ENCODE measurements around the gene PUSL1.
"Not testable (repeated sequence)": the region's sequence is repeated elsewhere in the genome, so short reads cannot be mapped to it uniquely, and the experiment has no call there.

The PUSL1 gene

GRCh38 chr1:1315435-1315954 lies 7.1 kb downstream of the PUSL1 start:
- Histone ChIP-seq H2AFZ (ENCODE audit: insufficient read depth, low read length, poor library complexity) (no peak overlapping the region), H3K27me3 (ENCODE audit: insufficient read depth, low read length) (no peaks in the 10 kb centered on the region), H3K9me3 (ENCODE audit: insufficient read depth, low read depth, low read length) (no peaks in the 10 kb centered on the region), H3K79me2 (ENCODE audit: control insufficient read depth, insufficient read depth, low read length, poor library complexity) (no peaks in the 10 kb centered on the region), H3K9ac (ENCODE audit: low read length) (no peak overlapping the region), H2BK5ac (ENCODE audit: low read depth, low read length, poor library complexity) (no peak overlapping the region), H3K4me3 (ENCODE audit: low read depth, low read length) (no peak overlapping the region), H4K91ac (ENCODE audit: low read depth, low read length) (no peak overlapping the region), H3K4me1 (ENCODE audit: control insufficient read depth in 1 of 2, insufficient read depth in 2 of 2, low read length in 2 of 2) (peaks cover 0 to 4% of the 10 kb centered on the region in 2 experiments), H3K4me2 (ENCODE audit: low read length) (no peak overlapping the region), H4K12ac (ENCODE audit: low read depth, low read length) (no peak overlapping the region), H3K4ac (ENCODE audit: low read depth, low read length) (no peak overlapping the region), H2AK5ac (ENCODE audit: low read length) (no peak overlapping the region), H3K36me3 (ENCODE audit: control insufficient read depth in 1 of 2, insufficient read depth in 2 of 2, low read length in 2 of 2) (peaks cover 71 to 73% of the 10 kb centered on the region in 2 experiments), H3K79me1 (ENCODE audit: low read length) (no peaks in the 10 kb centered on the region), H3K14ac (ENCODE audit: low read length) (no peak overlapping the region), H2BK12ac (ENCODE audit: low read length) (no peak overlapping the region), H4K8ac (ENCODE audit: low read depth, low read length) (no peak overlapping the region), H3K27ac (ENCODE audit: low read depth, low read length) (no peak overlapping the region), H3K23ac (ENCODE audit: low read length) (no peak overlapping the region), H2BK120ac (ENCODE audit: insufficient read depth, low read length, poor library complexity) (no peak overlapping the region), H3K18ac (ENCODE audit: low read length) (no peak overlapping the region)
- no CpG with 5 or more reads among the region's 26 CpGs for WGBS (ENCODE audit: extremely low coverage, insufficient coverage, insufficient read length)
- DNase-seq: no peak

- not testable (repeated sequence) for H3K4me2 ChIP-seq (ENCODE audit: low read length); H3K27me3 ChIP-seq (ENCODE audit: insufficient read depth, low read length); H2AK5ac ChIP-seq (ENCODE audit: low read length); H3K14ac ChIP-seq (ENCODE audit: low read length); H3K4me1 ChIP-seq (ENCODE audit: control insufficient read depth in 1 of 2, insufficient read depth in 2 of 2, low read length in 2 of 2); H3K4me3 ChIP-seq (ENCODE audit: low read depth, low read length); H4K8ac ChIP-seq (ENCODE audit: low read depth, low read length); H3K18ac ChIP-seq (ENCODE audit: low read length); H3K9me3 ChIP-seq (ENCODE audit: insufficient read depth, low read depth, low read length); H2AFZ ChIP-seq (ENCODE audit: insufficient read depth, low read length, poor library complexity); H2BK12ac ChIP-seq (ENCODE audit: low read length); H3K9ac ChIP-seq (ENCODE audit: low read length); H3K79me1 ChIP-seq (ENCODE audit: low read length); H4K12ac ChIP-seq (ENCODE audit: low read depth, low read length); H2BK120ac ChIP-seq (ENCODE audit: insufficient read depth, low read length, poor library complexity); H3K4ac ChIP-seq (ENCODE audit: low read depth, low read length); H3K79me2 ChIP-seq (ENCODE audit: control insufficient read depth, insufficient read depth, low read length, poor library complexity); H2BK5ac ChIP-seq (ENCODE audit: low read depth, low read length, poor library complexity); DNase-seq; H3K27ac ChIP-seq (ENCODE audit: low read depth, low read length); H4K91ac ChIP-seq (ENCODE audit: low read depth, low read length); H3K23ac ChIP-seq (ENCODE audit: low read length)
- no CpG with 5 or more reads among the region's 8 CpGs for WGBS (ENCODE audit: extremely low coverage, insufficient coverage, insufficient read length)
- peaks cover 71 to 72% of the 10 kb centered on the region in 2 experiments for H3K36me3 ChIP-seq (ENCODE audit: control insufficient read depth in 1 of 2, insufficient read depth in 2 of 2, low read length in 2 of 2)
Measured at GRCh38 chr1:1316199-1316598, 7.8 kb downstream of the PUSL1 start.

- Histone ChIP-seq H3K9ac (ENCODE audit: low read length) (no peak overlapping the region), H4K12ac (ENCODE audit: low read depth, low read length) (no peak overlapping the region), H3K4ac (ENCODE audit: low read depth, low read length) (no peak overlapping the region), H3K27ac (ENCODE audit: low read depth, low read length) (no peak overlapping the region), H3K23ac (ENCODE audit: low read length) (no peak overlapping the region), H3K79me2 (ENCODE audit: control insufficient read depth, insufficient read depth, low read length, poor library complexity) (peaks cover 4% of the 10 kb centered on the region), H2AK5ac (ENCODE audit: low read length) (no peak overlapping the region), H2BK5ac (ENCODE audit: low read depth, low read length, poor library complexity) (no peak overlapping the region), H4K8ac (ENCODE audit: low read depth, low read length) (no peak overlapping the region), H3K27me3 (ENCODE audit: insufficient read depth, low read length) (no peaks in the 10 kb centered on the region), H2BK12ac (ENCODE audit: low read length) (no peak overlapping the region), H4K91ac (ENCODE audit: low read depth, low read length) (no peak overlapping the region), H2BK120ac (ENCODE audit: insufficient read depth, low read length, poor library complexity) (no peak overlapping the region), H3K4me3 (ENCODE audit: low read depth, low read length) (no peak overlapping the region), H3K36me3 (ENCODE audit: control insufficient read depth in 1 of 2, insufficient read depth in 2 of 2, low read length in 2 of 2) (peaks cover 62 to 64% of the 10 kb centered on the region in 2 experiments), H2AFZ (ENCODE audit: insufficient read depth, low read length, poor library complexity) (no peak overlapping the region), H3K4me2 (ENCODE audit: low read length) (no peak overlapping the region), H3K79me1 (ENCODE audit: low read length) (no peaks in the 10 kb centered on the region), H3K4me1 (ENCODE audit: control insufficient read depth in 1 of 2, insufficient read depth in 2 of 2, low read length in 2 of 2) (peaks cover 0 to 4% of the 10 kb centered on the region in 2 experiments), H3K14ac (ENCODE audit: low read length) (no peak overlapping the region), H3K18ac (ENCODE audit: low read length) (no peak overlapping the region), H3K9me3 (ENCODE audit: insufficient read depth, low read depth, low read length) (no peaks in the 10 kb centered on the region)
- DNase-seq: no peak
- WGBS (ENCODE audit: extremely low coverage, insufficient coverage, insufficient read length): no CpG with 5 or more reads among the region's 6 CpGs
Measured at GRCh38 chr1:1317420-1317819, 9.0 kb downstream of the PUSL1 start.

GRCh38 chr1:1318131-1318652 lies 9.8 kb downstream of the PUSL1 start:
- Histone ChIP-seq H3K9ac (ENCODE audit: low read length) (no peak overlapping the region), H3K27me3 (ENCODE audit: insufficient read depth, low read length) (no peaks in the 10 kb centered on the region), H3K18ac (ENCODE audit: low read length) (no peak overlapping the region), H4K8ac (ENCODE audit: low read depth, low read length) (no peak overlapping the region), H3K23ac (ENCODE audit: low read length) (no peak overlapping the region), H3K4me2 (ENCODE audit: low read length) (no peak overlapping the region), H3K27ac (ENCODE audit: low read depth, low read length) (no peak overlapping the region), H3K79me2 (ENCODE audit: control insufficient read depth, insufficient read depth, low read length, poor library complexity) (peaks cover 10% of the 10 kb centered on the region), H3K79me1 (ENCODE audit: low read length) (no peaks in the 10 kb centered on the region), H3K4me3 (ENCODE audit: low read depth, low read length) (no peak overlapping the region), H3K36me3 (ENCODE audit: control insufficient read depth in 1 of 2, insufficient read depth in 2 of 2, low read length in 2 of 2) (peaks cover 58 to 59% of the 10 kb centered on the region in 2 experiments), H3K14ac (ENCODE audit: low read length) (no peak overlapping the region), H4K91ac (ENCODE audit: low read depth, low read length) (no peak overlapping the region), H2AFZ (ENCODE audit: insufficient read depth, low read length, poor library complexity) (no peak overlapping the region), H4K12ac (ENCODE audit: low read depth, low read length) (no peak overlapping the region), H2BK120ac (ENCODE audit: insufficient read depth, low read length, poor library complexity) (no peak overlapping the region), H3K4me1 (ENCODE audit: control insufficient read depth in 1 of 2, insufficient read depth in 2 of 2, low read length in 2 of 2) (peaks cover 0 to 4% of the 10 kb centered on the region in 2 experiments), H3K9me3 (ENCODE audit: insufficient read depth, low read depth, low read length) (no peaks in the 10 kb centered on the region), H3K4ac (ENCODE audit: low read depth, low read length) (no peak overlapping the region), H2AK5ac (ENCODE audit: low read length) (no peak overlapping the region), H2BK12ac (ENCODE audit: low read length) (no peak overlapping the region), H2BK5ac (ENCODE audit: low read depth, low read length, poor library complexity) (no peak overlapping the region)
- peak; percentile 62 to 74 for DNase-seq
- WGBS (ENCODE audit: extremely low coverage, insufficient coverage, insufficient read length): no CpG with 5 or more reads among the region's 9 CpGs

All from trophoblast cell (in vitro differentiated cells and primary cell).